SW480 (cell line): ENCODE measurements around the gene DUOX1.
"Not testable (repeated sequence)": the region's sequence is repeated elsewhere in the genome, so short reads cannot be mapped to it uniquely, and the experiment has no call there.

Source experiments
- DNase-seq: peaks from one replicate; pipeline ENCODE4 v3.0.0-alpha.2; 2016; ENCODE audit warnings: low spot score

The DUOX1 gene

DNA sequence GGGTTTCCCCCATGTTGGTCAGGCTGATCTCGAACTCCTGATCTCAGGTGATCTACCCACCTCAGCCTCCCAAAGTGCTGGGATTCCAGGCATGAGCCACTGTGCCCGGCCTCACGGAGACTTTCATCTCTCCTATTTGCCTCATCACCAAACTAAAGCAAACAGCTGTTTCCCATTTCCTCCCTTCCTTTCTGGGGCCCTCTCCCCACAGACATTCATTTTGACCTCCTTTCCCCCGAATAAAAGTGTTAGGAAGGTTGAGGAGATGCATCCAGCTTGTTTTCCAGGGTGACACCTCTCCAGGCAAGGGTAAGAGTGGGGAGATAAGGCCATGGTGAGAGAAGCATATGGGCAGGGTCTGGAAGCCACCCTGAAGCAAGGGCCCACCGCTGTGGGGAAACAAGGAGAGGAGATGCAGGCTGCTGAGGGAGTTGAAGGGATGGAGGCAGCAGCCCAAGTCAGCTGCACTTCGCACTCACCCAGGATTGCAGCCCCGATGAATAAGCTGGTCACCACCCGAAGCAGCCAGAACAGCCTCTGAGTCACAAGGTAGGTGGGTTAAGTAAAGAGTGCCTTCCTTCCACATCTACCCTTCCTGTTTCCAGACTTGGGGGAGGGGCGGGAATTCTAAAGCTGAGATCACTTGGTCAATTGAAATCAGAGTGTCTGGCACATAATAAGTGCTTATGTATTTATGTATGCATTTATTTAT lies 7.9 kb upstream of the DUOX1 start:
- peak; percentile 13 for DNase-seq

DNA sequence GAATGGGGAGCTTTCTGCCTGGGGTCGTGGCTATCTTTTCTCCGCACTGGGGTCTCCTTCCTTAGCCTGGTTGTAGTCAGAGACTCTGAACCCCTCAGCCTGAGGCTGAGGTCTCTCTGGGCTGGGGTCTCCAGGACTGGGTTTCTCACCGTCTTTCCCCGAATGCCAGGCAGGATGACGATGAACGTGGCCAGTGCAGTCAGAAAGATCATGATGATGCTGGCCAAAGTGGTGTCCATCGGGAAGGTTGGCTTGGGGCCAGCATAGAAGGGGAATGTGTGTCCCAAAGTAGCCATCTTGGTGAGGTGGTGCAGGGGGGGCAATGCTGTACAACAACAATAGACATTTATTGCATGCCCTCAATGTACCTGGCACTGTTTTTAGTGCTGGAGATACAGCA lies 7.1 kb upstream of the DUOX1 start:
- no peak for DNase-seq

DNA sequence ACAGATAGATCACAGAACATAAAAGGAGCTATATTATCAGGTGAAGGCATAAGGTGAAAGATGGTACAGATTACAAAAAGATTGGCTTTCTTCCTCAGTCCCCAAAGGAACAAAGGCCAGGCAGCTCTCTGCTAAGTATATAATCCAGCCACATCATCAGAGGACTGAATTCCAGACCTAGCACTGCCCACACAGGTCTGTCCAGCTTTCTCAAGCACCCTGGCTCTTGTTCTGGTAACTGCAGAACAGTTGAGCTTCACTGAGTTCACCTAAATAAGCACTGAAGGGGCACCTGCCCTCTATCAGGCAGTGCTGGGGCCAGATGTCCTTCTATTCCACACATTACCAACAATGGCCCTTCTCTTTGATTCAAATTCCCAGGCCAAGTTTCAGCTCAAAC lies 6.4 kb upstream of the DUOX1 start:
- no peak for DNase-seq

DNA sequence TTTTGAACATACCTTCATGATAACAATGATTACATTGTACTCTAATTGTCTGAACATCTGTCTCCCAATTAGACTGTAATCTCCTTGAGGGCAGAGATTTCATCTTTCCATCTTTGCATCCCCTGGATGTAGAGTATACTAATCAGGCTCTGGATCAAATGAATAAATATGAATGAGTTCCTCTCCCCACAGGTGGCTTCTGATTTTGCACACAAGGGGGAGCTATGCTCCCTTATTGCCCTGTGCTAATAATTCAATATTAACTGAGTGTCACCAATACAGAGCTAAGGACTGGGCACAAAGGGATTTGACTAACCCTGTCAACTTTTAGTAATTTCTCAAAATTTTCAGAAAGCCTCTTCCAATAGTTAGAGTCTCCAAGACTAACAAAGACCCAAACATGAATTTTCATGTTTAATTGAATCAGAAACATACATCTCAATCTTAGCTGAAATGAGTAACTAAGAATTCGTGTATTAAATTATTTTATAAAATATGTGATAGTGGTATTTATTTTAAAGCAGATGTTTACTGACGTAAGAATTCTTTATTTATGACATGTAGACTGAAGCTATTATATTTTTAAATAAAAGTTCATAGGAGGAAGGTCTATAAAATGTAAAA lies 3.1 kb upstream of the DUOX1 start:
- peak; percentile 26 for DNase-seq

- DNase-seq, result no peak
Observed at GRCh38 chr15:45128971-45129639, 689 bp upstream of the DUOX1 start.

DNA sequence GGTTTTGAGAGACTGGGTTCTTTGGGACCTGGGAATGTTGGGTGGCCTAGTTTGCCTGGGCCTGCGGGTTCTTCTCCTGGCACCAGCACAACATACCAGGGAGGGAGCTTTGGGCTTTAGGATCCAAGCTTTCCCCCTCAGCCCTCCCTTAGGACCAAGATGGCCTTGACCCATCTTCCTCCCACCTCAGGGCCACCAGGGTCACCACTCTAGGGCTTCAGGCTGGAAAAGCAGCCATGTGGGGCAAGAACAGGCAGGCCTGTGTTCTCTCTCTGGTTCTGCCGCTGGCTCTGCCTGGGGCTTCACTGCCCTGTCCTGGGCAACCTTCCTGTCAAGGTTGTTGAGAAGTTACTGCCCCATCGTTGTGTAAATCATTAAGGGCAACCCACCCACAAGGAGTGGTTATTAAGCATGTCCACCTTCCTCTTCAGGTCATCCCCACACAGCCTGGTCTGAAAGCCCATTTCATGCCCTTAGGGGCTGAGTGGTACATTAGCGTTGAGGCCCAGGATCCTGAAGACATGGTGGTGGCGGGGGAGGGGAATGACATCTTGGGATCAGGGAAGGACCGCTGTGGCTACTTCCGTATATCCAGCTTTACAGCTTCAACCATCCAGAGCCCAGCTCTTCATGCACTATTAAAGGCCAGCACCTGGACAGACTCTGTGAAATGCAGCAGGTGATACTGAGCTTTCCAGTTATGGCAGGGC lies 652 bp downstream of the DUOX1 start:
- no peak for DNase-seq

DNA sequence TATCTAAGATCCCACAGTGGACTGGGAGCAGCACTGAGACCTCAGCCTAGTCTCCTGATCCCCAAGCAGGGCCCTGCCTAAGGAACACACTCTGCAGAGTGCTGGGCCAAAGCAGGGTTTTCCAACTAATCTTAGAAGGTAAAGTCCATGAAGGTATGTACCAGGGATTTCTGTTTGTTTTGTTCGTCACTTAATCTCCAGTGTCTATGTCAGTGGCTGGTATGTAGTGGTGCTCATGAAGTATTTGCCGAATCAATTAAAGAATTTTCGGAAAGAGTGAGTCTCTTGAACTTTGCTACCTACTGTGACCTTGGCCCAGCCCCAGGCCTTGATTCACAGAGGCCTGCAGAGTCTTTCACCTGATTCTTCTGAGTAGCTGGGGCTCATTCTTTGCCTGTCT lies 1.7 kb downstream of the DUOX1 start:
- DNase-seq, result no peak

- no peak for DNase-seq
Observed at GRCh38 chr15:45132844-45133560, 3.2 kb downstream of the DUOX1 start.

GRCh38 chr15:45133561-45133920 lies 3.7 kb downstream of the DUOX1 start:
- no peak for DNase-seq

DNA sequence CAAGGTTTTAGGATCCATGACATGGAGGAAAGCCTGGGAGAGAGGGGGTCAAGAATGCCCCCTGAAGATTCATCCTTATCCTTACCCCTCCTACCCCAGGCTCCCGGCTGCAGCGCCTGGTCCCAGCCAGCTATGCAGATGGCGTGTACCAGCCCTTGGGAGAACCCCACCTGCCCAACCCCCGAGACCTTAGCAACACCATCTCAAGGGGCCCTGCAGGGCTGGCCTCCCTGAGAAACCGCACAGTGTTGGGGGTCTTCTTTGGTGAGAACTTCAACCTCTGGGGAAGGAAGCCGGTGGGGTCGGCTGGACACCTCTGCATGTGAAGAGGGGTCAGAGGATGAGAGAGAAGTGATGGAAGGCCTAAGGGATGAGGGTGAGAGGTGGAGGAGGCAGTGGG lies 4.3 kb downstream of the DUOX1 start:
- no peak for DNase-seq

DNA sequence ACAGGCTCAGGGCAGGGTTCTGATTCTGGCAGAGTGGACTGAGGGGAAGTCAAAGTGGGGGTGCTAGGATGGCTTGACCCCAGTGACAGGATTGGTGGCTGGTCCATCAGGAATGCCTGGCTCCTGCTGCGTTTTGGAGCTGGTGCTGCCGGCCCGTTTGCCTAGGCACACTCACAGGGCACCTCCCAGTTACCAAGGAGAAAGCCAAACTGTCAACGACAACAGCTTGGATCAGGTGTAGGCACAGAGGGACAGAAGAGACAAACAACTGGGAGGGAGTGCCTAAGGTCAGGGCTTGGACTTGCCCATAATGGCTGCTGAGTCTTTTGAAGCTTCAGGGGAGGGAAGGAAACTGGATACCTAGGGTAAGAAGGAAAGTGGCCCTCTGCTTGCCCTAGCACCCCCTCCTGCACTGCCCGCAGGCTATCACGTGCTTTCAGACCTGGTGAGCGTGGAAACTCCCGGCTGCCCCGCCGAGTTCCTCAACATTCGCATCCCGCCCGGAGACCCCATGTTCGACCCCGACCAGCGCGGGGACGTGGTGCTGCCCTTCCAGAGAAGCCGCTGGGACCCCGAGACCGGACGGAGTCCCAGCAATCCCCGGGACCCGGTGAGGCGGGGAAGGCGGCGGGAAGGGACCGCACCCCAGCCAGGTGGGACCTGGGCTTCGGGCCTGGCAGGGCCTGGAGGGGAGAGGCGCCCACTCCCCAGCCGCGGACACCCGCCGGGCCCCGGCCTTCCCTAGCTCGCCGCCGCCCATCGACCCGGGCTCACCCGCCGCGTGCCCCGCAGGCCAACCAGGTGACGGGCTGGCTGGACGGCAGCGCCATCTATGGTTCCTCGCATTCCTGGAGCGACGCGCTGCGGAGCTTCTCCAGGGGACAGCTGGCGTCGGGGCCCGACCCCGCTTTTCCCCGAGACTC lies 5.1 kb downstream of the DUOX1 start:
- no peak for DNase-seq

- not testable (repeated sequence) for DNase-seq
Observed at GRCh38 chr15:45135705-45136377, 6.0 kb downstream of the DUOX1 start.

DNA sequence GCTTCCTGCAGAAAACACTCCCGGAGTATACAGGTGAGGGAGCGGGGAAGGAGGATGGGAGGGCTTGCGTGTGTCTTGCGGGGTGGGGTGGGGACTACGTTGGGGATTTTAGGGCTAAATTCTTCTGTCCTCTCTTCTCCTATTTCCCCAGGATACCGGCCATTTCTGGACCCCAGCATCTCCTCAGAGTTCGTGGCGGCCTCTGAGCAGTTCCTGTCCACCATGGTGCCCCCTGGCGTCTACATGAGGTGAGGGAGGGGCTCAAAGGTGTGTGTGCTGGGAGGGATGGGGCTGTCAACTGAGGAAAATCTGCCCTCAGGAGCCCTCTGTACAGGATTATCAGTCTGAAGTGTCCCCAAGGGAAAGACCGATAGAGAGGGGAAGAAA lies 6.6 kb downstream of the DUOX1 start:
- no peak for DNase-seq

- no peak for DNase-seq
Observed at GRCh38 chr15:45137703-45138102, 7.9 kb downstream of the DUOX1 start.

GRCh38 chr15:45138814-45139765 lies 9.3 kb downstream of the DUOX1 start:
- no peak for DNase-seq

- no peak for DNase-seq
Observed at GRCh38 chr15:45139770-45140169, 10.0 kb downstream of the DUOX1 start.

DNA sequence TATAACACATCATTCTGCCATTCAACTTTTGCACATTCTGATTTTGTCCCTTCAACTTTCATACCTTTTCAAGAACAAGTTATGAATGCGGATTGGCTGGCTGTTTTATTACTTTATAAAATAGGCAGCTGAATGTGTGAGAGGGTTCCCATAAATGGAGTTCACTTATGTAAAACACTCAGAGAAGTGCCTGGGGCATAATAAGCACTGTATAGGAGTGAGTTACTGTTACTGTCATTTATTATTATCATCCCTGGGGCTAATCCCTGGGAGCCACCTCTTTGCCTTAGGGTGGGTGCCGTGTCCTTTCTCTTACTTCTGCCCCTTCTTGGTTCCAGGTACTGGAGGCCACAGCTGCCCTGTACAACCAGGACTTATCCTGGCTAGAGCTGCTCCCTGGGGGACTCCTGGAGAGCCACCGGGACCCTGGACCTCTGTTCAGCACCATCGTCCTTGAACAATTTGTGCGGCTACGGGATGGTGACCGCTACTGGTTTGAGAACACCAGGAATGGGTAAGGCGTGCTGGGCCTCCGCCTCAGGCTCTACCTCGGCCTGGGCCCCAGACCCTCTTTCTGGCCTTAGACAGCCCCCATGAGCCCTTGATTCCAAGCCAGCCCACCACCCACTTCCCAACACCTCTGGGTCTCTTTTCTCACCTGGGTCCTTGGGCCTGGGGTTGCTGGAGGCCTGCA lies 10.9 kb downstream of the DUOX1 start:
- DNase-seq, result no peak

- DNase-seq, result no peak
Observed at GRCh38 chr15:45141386-45141785, 11.6 kb downstream of the DUOX1 start.

GRCh38 chr15:45143056-45143455 lies 13.3 kb downstream of the DUOX1 start:
- no peak for DNase-seq
